ENCODE data around the gene SLC4A5. TPM values are rescaled to one million over a fixed set of nuclear protein-coding genes. Genes with fewer than 3 reads are reported as not detected.

Gene SLC4A5
- total RNA-seq, 1 experiment from 2014 or later = 1.8 TPM

DNA sequence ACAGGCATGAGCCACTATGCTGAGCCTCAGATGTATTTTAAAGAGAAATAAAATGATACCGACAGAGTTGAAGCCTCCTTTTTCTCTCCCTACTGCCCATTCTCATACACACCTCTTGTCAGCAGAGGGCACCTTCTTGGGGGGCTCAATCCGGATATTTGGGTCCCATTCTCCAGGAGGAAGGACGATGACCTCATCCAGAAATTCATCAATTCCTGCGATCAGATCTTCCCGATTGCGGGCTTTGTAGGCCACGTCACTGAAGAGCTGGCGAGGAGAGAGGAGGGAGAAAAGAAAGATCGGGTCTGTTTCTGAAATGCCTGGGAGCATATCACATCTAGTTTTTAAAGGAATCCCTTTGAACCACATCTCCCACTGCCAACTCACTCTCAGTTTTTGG, 90.4 kb downstream of the SLC4A5 start:
- ChIA-PET POLR2A (no interaction called here), CTCF (interaction anchor here (0.8 to 2.8 kb wide), 4 partner anchors 9 to 114 kb away, joined by 3 to 10 read pairs (median 5); no protein-coding TSS in a partner anchor)
- Mint-ChIP-seq H3K36me3 (no peaks in the 10 kb centered on the region), H3K27ac (no peak overlapping the region), H3K4me3 (no peak overlapping the region), H3K27me3 (ENCODE audit: low read depth) (peaks cover 5% of the 10 kb centered on the region; the same call in 1 of the 2 replicates), H3K4me1 (no peaks in the 10 kb centered on the region), H3K9me3 (no peaks in the 10 kb centered on the region)
- TF ChIP-seq HMGA2 (CRISPR knock-in tag; IDR thresholded peaks at IDR 0.05) = no peak
- no peak for TF ChIP-seq NR1H2 (CRISPR knock-in tag; IDR thresholded peaks at IDR 0.05)
- TF ChIP-seq, protein P1, sequence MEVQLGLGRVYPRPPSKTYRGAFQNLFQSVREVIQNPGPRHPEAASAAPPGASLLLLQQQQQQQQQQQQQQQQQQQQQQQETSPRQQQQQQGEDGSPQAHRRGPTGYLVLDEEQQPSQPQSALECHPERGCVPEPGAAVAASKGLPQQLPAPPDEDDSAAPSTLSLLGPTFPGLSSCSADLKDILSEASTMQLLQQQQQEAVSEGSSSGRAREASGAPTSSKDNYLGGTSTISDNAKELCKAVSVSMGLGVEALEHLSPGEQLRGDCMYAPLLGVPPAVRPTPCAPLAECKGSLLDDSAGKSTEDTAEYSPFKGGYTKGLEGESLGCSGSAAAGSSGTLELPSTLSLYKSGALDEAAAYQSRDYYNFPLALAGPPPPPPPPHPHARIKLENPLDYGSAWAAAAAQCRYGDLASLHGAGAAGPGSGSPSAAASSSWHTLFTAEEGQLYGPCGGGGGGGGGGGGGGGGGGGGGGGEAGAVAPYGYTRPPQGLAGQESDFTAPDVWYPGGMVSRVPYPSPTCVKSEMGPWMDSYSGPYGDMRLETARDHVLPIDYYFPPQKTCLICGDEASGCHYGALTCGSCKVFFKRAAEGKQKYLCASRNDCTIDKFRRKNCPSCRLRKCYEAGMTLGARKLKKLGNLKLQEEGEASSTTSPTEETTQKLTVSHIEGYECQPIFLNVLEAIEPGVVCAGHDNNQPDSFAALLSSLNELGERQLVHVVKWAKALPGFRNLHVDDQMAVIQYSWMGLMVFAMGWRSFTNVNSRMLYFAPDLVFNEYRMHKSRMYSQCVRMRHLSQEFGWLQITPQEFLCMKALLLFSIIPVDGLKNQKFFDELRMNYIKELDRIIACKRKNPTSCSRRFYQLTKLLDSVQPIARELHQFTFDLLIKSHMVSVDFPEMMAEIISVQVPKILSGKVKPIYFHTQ (CRISPR knock-in tag; IDR thresholded peaks at IDR 0.05) = no peak
- TF ChIP-seq, protein P2, sequence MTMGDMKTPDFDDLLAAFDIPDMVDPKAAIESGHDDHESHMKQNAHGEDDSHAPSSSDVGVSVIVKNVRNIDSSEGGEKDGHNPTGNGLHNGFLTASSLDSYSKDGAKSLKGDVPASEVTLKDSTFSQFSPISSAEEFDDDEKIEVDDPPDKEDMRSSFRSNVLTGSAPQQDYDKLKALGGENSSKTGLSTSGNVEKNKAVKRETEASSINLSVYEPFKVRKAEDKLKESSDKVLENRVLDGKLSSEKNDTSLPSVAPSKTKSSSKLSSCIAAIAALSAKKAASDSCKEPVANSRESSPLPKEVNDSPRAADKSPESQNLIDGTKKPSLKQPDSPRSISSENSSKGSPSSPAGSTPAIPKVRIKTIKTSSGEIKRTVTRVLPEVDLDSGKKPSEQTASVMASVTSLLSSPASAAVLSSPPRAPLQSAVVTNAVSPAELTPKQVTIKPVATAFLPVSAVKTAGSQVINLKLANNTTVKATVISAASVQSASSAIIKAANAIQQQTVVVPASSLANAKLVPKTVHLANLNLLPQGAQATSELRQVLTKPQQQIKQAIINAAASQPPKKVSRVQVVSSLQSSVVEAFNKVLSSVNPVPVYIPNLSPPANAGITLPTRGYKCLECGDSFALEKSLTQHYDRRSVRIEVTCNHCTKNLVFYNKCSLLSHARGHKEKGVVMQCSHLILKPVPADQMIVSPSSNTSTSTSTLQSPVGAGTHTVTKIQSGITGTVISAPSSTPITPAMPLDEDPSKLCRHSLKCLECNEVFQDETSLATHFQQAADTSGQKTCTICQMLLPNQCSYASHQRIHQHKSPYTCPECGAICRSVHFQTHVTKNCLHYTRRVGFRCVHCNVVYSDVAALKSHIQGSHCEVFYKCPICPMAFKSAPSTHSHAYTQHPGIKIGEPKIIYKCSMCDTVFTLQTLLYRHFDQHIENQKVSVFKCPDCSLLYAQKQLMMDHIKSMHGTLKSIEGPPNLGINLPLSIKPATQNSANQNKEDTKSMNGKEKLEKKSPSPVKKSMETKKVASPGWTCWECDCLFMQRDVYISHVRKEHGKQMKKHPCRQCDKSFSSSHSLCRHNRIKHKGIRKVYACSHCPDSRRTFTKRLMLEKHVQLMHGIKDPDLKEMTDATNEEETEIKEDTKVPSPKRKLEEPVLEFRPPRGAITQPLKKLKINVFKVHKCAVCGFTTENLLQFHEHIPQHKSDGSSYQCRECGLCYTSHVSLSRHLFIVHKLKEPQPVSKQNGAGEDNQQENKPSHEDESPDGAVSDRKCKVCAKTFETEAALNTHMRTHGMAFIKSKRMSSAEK (CRISPR knock-in tag; IDR thresholded peaks at IDR 0.05; ENCODE audit: borderline replicate concordance) = no peak
- TF ChIP-seq, protein P3, sequence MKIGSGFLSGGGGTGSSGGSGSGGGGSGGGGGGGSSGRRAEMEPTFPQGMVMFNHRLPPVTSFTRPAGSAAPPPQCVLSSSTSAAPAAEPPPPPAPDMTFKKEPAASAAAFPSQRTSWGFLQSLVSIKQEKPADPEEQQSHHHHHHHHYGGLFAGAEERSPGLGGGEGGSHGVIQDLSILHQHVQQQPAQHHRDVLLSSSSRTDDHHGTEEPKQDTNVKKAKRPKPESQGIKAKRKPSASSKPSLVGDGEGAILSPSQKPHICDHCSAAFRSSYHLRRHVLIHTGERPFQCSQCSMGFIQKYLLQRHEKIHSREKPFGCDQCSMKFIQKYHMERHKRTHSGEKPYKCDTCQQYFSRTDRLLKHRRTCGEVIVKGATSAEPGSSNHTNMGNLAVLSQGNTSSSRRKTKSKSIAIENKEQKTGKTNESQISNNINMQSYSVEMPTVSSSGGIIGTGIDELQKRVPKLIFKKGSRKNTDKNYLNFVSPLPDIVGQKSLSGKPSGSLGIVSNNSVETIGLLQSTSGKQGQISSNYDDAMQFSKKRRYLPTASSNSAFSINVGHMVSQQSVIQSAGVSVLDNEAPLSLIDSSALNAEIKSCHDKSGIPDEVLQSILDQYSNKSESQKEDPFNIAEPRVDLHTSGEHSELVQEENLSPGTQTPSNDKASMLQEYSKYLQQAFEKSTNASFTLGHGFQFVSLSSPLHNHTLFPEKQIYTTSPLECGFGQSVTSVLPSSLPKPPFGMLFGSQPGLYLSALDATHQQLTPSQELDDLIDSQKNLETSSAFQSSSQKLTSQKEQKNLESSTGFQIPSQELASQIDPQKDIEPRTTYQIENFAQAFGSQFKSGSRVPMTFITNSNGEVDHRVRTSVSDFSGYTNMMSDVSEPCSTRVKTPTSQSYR (CRISPR knock-in tag; IDR thresholded peaks at IDR 0.05) = no peak
- TF ChIP-seq, protein P4, sequence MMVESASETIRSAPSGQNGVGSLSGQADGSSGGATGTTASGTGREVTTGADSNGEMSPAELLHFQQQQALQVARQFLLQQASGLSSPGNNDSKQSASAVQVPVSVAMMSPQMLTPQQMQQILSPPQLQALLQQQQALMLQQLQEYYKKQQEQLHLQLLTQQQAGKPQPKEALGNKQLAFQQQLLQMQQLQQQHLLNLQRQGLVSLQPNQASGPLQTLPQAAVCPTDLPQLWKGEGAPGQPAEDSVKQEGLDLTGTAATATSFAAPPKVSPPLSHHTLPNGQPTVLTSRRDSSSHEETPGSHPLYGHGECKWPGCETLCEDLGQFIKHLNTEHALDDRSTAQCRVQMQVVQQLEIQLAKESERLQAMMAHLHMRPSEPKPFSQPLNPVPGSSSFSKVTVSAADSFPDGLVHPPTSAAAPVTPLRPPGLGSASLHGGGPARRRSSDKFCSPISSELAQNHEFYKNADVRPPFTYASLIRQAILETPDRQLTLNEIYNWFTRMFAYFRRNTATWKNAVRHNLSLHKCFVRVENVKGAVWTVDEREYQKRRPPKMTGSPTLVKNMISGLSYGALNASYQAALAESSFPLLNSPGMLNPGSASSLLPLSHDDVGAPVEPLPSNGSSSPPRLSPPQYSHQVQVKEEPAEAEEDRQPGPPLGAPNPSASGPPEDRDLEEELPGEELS (CRISPR knock-in tag; IDR thresholded peaks at IDR 0.05) = no peak
- TF ChIP-seq MXD4 (CRISPR knock-in tag; IDR thresholded peaks at IDR 0.05; ENCODE audit: borderline replicate concordance) = no peak
- TF ChIP-seq ZNF219 (CRISPR knock-in tag; IDR thresholded peaks at IDR 0.05; ENCODE audit: borderline replicate concordance) = no peak
- TF ChIP-seq MYBL2 (CRISPR knock-in tag; IDR thresholded peaks at IDR 0.05) = no peak
- no peak for TF ChIP-seq GTF2I (CRISPR knock-in tag; conservative IDR thresholded peaks at IDR 0.05)
- TF ChIP-seq GRHL2 (CRISPR knock-in tag; IDR thresholded peaks at IDR 0.05; ENCODE audit: insufficient replicate concordance, severe bottlenecking) = no peak
- TF ChIP-seq, protein P5, sequence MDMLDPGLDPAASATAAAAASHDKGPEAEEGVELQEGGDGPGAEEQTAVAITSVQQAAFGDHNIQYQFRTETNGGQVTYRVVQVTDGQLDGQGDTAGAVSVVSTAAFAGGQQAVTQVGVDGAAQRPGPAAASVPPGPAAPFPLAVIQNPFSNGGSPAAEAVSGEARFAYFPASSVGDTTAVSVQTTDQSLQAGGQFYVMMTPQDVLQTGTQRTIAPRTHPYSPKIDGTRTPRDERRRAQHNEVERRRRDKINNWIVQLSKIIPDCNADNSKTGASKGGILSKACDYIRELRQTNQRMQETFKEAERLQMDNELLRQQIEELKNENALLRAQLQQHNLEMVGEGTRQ (CRISPR knock-in tag; IDR thresholded peaks at IDR 0.05) = no peak
- TF ChIP-seq, protein P6, sequence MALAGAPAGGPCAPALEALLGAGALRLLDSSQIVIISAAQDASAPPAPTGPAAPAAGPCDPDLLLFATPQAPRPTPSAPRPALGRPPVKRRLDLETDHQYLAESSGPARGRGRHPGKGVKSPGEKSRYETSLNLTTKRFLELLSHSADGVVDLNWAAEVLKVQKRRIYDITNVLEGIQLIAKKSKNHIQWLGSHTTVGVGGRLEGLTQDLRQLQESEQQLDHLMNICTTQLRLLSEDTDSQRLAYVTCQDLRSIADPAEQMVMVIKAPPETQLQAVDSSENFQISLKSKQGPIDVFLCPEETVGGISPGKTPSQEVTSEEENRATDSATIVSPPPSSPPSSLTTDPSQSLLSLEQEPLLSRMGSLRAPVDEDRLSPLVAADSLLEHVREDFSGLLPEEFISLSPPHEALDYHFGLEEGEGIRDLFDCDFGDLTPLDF (CRISPR knock-in tag; IDR thresholded peaks at IDR 0.05) = no peak
- no peak for TF ChIP-seq TCF7 (CRISPR knock-in tag; IDR thresholded peaks at IDR 0.05; ENCODE audit: low read depth)
- TF ChIP-seq ATF1 (CRISPR knock-in tag; IDR thresholded peaks at IDR 0.05) = no peak
- ATAC-seq (no peak), DNase-seq (ENCODE audit: low spot score) (no peak)
